B cell (primary cell): ENCODE results near the gene MTSS2. TPM values are rescaled to one million over a fixed set of nuclear protein-coding genes. Genes with fewer than 3 reads are reported as not detected.

Experiments
- ATAC-seq: fragments of 200-7000 bp; cut with Tn5 transposase; one replicate; pipeline ENCODE4 v1.10.0; 2021; ENCODE audit warnings: low read depth, mild to moderate bottlenecking, moderate number of reproducible peaks, moderate library complexity
- CTCF ChIA-PET: fragments of 350-600 bp; sonication (Branson Sonifier 250); formaldehyde crosslinking; loops from one replicate; lab custom pipeline; 2021; ENCODE audit warnings: antibody characterized with exemption, inconsistent platforms; lab: Charles Lee
- POLR2A ChIA-PET: fragments of 350-600 bp; sonication (Branson Sonifier 250); formaldehyde crosslinking; loops from one replicate; lab custom pipeline; 2021; ENCODE audit warnings: antibody characterized with exemption; lab: Charles Lee
- DNase-seq: peaks from one replicate; pipeline ENCODE4 v3.0.0; 2013
- H2AFZ ChIP-seq: 2 replicates; pipeline ENCODE4 v1.6.1; 2012; ENCODE audit warnings: mild to moderate bottlenecking, low read depth, low read length; ENCODE audit not compliant: insufficient read depth, poor library complexity, severe bottlenecking
- H3K27ac ChIP-seq, 2 donors: 1 replicate in 1 of 2; 2 replicates in 1 of 2; pipeline ENCODE4 v1.5.1; 2012 to 2013; ENCODE audit warnings: low read length in 2 of 2, mild to moderate bottlenecking in 2 of 2, moderate library complexity in 1 of 2
- H3K27me3 ChIP-seq, 4 experiments: fragments of 200-600 bp in 1 of 4; sonication (generic) in 1 of 4; replicated peaks in 1 of 4; 1 replicate in 2 of 4; 2 replicates in 2 of 4; pipeline versions ENCODE4 v1.6.1 to v1.7.0; 2013 to 2016; ENCODE audit warnings: low read length in 3 of 4, mild to moderate bottlenecking in 2 of 4, mixed read lengths in 1 of 4, moderate library complexity in 1 of 4; ENCODE audit not compliant: insufficient read depth in 4 of 4, control insufficient read depth in 3 of 4; ENCODE audit errors: control extremely low read depth in 1 of 4
- H3K36me3 ChIP-seq, 2 experiments: replicated peaks in 1 of 2; 1 replicate in 1 of 2; 2 replicates in 1 of 2; pipeline versions ENCODE4 v1.6.1 to v1.7.1; 2013; ENCODE audit warnings: low read length in 1 of 2; ENCODE audit not compliant: insufficient read depth in 2 of 2, control insufficient read depth in 1 of 2; ENCODE audit errors: control extremely low read depth in 1 of 2, extremely low read depth in 1 of 2
- H3K4me1 ChIP-seq, 2 donors: fragments of 200-600 bp in 1 of 2; sonication (generic) in 1 of 2; 1 replicate in 1 of 2; 2 replicates in 1 of 2; pipeline versions ENCODE4 v1.5.1 to v1.6.1; 2013 to 2017; ENCODE audit warnings: low read length in 2 of 2; ENCODE audit not compliant: control insufficient read depth in 2 of 2, insufficient read depth in 2 of 2
- H3K4me2 ChIP-seq: replicated peaks from 2 replicates; pipeline ENCODE3; 2012; ENCODE audit warnings: mild to moderate bottlenecking, low read depth, low read length; ENCODE audit not compliant: poor library complexity, severe bottlenecking
- H3K4me3 ChIP-seq, 5 experiments: fragments of 200-600 bp in 1 of 5; sonication (generic) in 1 of 5; 1 replicate in 3 of 5; 2 replicates in 2 of 5; pipeline versions ENCODE4 v1.5.1 to v1.7.0; 2011 to 2016; ENCODE audit warnings: low read length in 4 of 5, mild to moderate bottlenecking in 4 of 5, low read depth in 2 of 5, control low read depth in 1 of 5, moderate library complexity in 1 of 5; ENCODE audit not compliant: insufficient read depth in 1 of 5; ENCODE audit errors: control extremely low read depth in 1 of 5, extremely low read depth in 1 of 5
- H3K79me2 ChIP-seq: fragments of 200-600 bp; sonication (generic); one replicate; pipeline ENCODE4 v1.6.0; 2016; ENCODE audit warnings: low read length; ENCODE audit not compliant: control insufficient read depth, insufficient read depth
- H3K9ac ChIP-seq: fragments of 200-600 bp; sonication (generic); 2 replicates; pipeline ENCODE4 v1.6.1; 2017; ENCODE audit warnings: mild to moderate bottlenecking, low read length, moderate library complexity
- H3K9me3 ChIP-seq, 3 donors: one replicate each; pipeline versions ENCODE4 v1.6.1 to v1.7.1; 2013; ENCODE audit warnings: low read length in 2 of 3; ENCODE audit not compliant: control insufficient read depth in 2 of 3, insufficient read depth in 1 of 3; ENCODE audit errors: control extremely low read depth in 1 of 3
- H4K20me1 ChIP-seq: 2 replicates; pipeline ENCODE4 v1.6.0; 2012; ENCODE audit warnings: mild to moderate bottlenecking, low read length; ENCODE audit not compliant: insufficient read depth, control insufficient read depth, poor library complexity, severe bottlenecking
- H3K27ac Mint-ChIP-seq: one replicate; pipeline ENCODE4 v1.8.0; 2021; ENCODE audit warnings: mixed read lengths
- H3K27me3 Mint-ChIP-seq: one replicate; pipeline ENCODE4 v1.8.0; 2021; ENCODE audit warnings: mixed read lengths
- H3K4me1 Mint-ChIP-seq: one replicate; pipeline ENCODE4 v1.8.0; 2021; ENCODE audit warnings: mixed read lengths
- H3K4me3 Mint-ChIP-seq: one replicate; pipeline ENCODE4 v1.8.0; 2021; ENCODE audit warnings: mixed read lengths
- H3K9me3 Mint-ChIP-seq: one replicate; pipeline ENCODE4 v1.8.0; 2022; ENCODE audit warnings: mixed read lengths; ENCODE audit not compliant: insufficient read depth
- EZH2 ChIP-seq: IDR thresholded peaks from 2 replicates; pipeline ENCODE4 v1.6.1; 2012; ENCODE audit warnings: borderline replicate concordance, low read depth, mild to moderate bottlenecking, moderate library complexity, low read length; ENCODE audit not compliant: insufficient read depth, poor library complexity, severe bottlenecking
- WGBS: methylation state at CpG from one replicate; pipeline ENCODE4 v1.1.5; 2013; ENCODE audit warnings: missing lambda C conversion rate; ENCODE audit not compliant: insufficient coverage; 5-methylcytosine and 5-hydroxymethylcytosine counted together
- intact Hi-C: fragments of 100-400 bp; cut with micrococcal nuclease; formaldehyde crosslinking; loops from one replicate; pipeline ENCODE4 v1.10.0; 2022
- polyA plus RNA-seq: library from polyadenylated mRNA; depleted of rRNA; stranded (reverse); fragments of >200 nt; gene quantifications from 2 replicates; pipeline ENCODE4 v1.2.3, GENCODE V29; 2012
- total RNA-seq, 2 donors: library from RNA; stranded (reverse); fragments of 120-200 nt in 1 of 2; gene quantifications; 1 replicate in 1 of 2; 2 replicates in 1 of 2; pipeline versions ENCODE4 v1.2.3 to v1.2.4, GENCODE V29; 2013 to 2022
- TF ChIP-seq, protein P1 (sequence below): fragments of 200-600 bp; IDR thresholded peaks from one replicate; pipeline ENCODE4 v1.8.0; 2022; ENCODE audit warnings: antibody characterized with exemption, mild to moderate bottlenecking

Gene MTSS2
- total and polyA plus RNA-seq, 2 donors (not counting 1 experiment from before 2014, with no cell fraction given), result 1.6 to 2.6 TPM

DNA sequence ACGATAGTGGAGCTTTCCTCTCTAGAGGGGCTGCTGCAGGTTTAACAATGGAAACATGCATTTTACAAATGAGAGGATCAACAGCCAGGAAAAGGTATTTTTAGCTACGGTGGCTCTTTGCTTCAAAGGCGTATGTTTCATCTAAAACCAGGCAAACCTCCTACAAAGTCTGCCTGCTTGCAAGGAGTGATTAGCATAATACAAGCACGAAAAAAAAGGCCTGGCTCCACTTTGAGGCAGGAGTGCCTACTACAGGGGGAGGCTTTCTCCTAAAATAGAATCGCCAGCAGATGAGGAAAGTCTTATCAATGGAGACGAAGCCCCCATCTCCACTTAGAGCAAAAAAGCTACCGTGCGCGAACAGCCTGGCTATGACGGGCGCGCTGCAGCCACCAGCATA, 27.1 kb upstream of the MTSS2 start:
- Mint-ChIP-seq H3K9me3 (no peaks in the 10 kb centered on the region), H3K27ac (no peak overlapping the region), H3K27me3 (no peaks in the 10 kb centered on the region), H3K4me1 (no peaks in the 10 kb centered on the region), H3K4me3 (no peak overlapping the region)
- Histone ChIP-seq H2AFZ (no peak overlapping the region), H3K27me3 (no peaks in the 10 kb centered on the region), H3K79me2 (no peaks in the 10 kb centered on the region), H3K9ac (no peak overlapping the region), H4K20me1 (peaks cover 8% of the 10 kb centered on the region), H3K4me2 (no peak overlapping the region), H3K36me3 (peaks cover 0 to 34% of the 10 kb centered on the region in 2 experiments), H3K4me1 (no peaks in the 10 kb centered on the region), H3K9me3 (peaks cover 0 to 3% (median 0%) of the 10 kb centered on the region in 3 donors), H3K27ac (no peak overlapping the region), H3K4me3 (no peak overlapping the region)
- ChIA-PET POLR2A (no interaction called here), CTCF (no interaction called here)
- WGBS, result 97% methylated on average over 11 of the region's 12 CpGs
- DNase-seq, result no peak
- intact Hi-C loops, result no loop called here
- TF ChIP-seq, protein P1, sequence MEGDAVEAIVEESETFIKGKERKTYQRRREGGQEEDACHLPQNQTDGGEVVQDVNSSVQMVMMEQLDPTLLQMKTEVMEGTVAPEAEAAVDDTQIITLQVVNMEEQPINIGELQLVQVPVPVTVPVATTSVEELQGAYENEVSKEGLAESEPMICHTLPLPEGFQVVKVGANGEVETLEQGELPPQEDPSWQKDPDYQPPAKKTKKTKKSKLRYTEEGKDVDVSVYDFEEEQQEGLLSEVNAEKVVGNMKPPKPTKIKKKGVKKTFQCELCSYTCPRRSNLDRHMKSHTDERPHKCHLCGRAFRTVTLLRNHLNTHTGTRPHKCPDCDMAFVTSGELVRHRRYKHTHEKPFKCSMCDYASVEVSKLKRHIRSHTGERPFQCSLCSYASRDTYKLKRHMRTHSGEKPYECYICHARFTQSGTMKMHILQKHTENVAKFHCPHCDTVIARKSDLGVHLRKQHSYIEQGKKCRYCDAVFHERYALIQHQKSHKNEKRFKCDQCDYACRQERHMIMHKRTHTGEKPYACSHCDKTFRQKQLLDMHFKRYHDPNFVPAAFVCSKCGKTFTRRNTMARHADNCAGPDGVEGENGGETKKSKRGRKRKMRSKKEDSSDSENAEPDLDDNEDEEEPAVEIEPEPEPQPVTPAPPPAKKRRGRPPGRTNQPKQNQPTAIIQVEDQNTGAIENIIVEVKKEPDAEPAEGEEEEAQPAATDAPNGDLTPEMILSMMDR, result no peak
- TF ChIP-seq EZH2, result no peak
- no peak for ATAC-seq

DNA sequence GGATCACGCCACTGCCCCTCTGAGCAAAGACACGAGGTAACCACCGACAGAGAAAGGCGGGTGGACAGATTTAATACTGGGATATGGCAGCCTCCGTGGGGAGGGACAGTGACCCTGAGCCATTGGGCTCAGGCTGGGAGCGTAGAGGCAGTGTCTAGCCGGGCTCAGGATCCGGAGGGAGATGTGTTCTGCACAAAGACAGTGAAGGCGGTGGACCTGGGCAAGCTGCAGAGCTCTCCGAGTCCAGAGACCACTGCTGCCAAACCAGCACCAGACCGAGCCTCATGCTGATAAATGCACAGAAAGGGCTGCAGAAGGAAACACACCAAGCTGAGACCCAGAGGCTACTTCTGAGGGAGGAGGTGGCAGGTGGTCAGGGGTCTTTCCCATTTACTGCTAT, 26.5 kb upstream of the MTSS2 start:
- ATAC-seq, result no peak

More for the DNA sequence above, 26.5 kb upstream of the MTSS2 start:
- Histone ChIP-seq H3K36me3 (peaks cover 0 to 34% of the 10 kb centered on the region in 2 experiments), H4K20me1 (peaks cover 8% of the 10 kb centered on the region), H3K27ac (no peak overlapping the region), H2AFZ (no peak overlapping the region), H3K4me1 (no peaks in the 10 kb centered on the region), H3K79me2 (no peaks in the 10 kb centered on the region), H3K4me2 (no peak overlapping the region), H3K4me3 (no peak overlapping the region), H3K9me3 (peaks cover 0 to 3% (median 0%) of the 10 kb centered on the region in 3 donors), H3K27me3 (no peaks in the 10 kb centered on the region), H3K9ac (no peak overlapping the region)
- no peaks in the 10 kb centered on the region for H3K9me3 Mint-ChIP-seq
- intact Hi-C loops, result no loop called here
- H3K4me3 Mint-ChIP-seq, result no peak overlapping the region
- WGBS, result 98% methylated on average over 11 of the region's 11 CpGs
- ChIA-PET CTCF (interaction anchor here (0.6 kb wide), 1 partner anchor 59 kb away, joined by 3 read pairs; no protein-coding TSS in a partner anchor), POLR2A (no interaction called here)
- DNase-seq, result no peak
- TF ChIP-seq, protein P1, result no peak
- TF ChIP-seq EZH2, result no peak
- H3K27me3 Mint-ChIP-seq, result no peaks in the 10 kb centered on the region
- no peak overlapping the region for H3K27ac Mint-ChIP-seq
- no peaks in the 10 kb centered on the region for H3K4me1 Mint-ChIP-seq
